GM23338 (cell line): ENCODE data around the gene DOCK2.

ENCODE experiments used
- CREB1 ChIP-seq: fragments of 250-450 bp; sonication (Bioruptor Pico); IDR thresholded peaks from 2 replicates; pipeline ENCODE4 v1.5.0; 2020; ENCODE audit warnings: low read depth, mild to moderate bottlenecking, moderate library complexity
- CTCF ChIP-seq, 2 experiments: fragments of 200-600 bp in 1 of 2; sonication (generic) in 1 of 2; conservative IDR thresholded peaks; 2 replicates each; pipeline versions ENCODE4 v1.5.1 to v1.6.1; 2016 to 2017; ENCODE audit warnings: antibody characterized with exemption in 2 of 2, low read depth in 2 of 2, mild to moderate bottlenecking in 2 of 2, moderate library complexity in 1 of 2
- ETS1 ChIP-seq: IDR thresholded peaks from 2 replicates; pipeline ENCODE4 v1.6.1; 2016; ENCODE audit warnings: antibody characterized with exemption
- EZH2 ChIP-seq: fragments of 200-600 bp; sonication (generic); IDR thresholded peaks from one replicate; pipeline ENCODE4 v1.8.0; 2017; ENCODE audit warnings: antibody characterized with exemption, mild to moderate bottlenecking, low read depth; ENCODE audit not compliant: unreplicated experiment
- EZH2phosphoT487 ChIP-seq: fragments of 200-600 bp; sonication (generic); IDR thresholded peaks from one replicate; pipeline ENCODE4 v1.8.1; 2018; ENCODE audit warnings: antibody characterized with exemption; ENCODE audit not compliant: unreplicated experiment
- JUNB ChIP-seq: IDR thresholded peaks from one replicate; pipeline ENCODE4 v1.6.1; 2016; ENCODE audit warnings: antibody characterized with exemption; ENCODE audit not compliant: unreplicated experiment
- NANOG ChIP-seq: IDR thresholded peaks from 2 replicates; pipeline ENCODE4 v1.6.1; 2016; ENCODE audit warnings: antibody characterized with exemption, borderline replicate concordance
- POLR2AphosphoS5 ChIP-seq: IDR thresholded peaks from 2 replicates; pipeline ENCODE4 v1.6.1; 2016; ENCODE audit warnings: antibody characterized with exemption, low read depth
- STAT1 ChIP-seq: IDR thresholded peaks from one replicate; pipeline ENCODE4 v1.6.1; 2016; ENCODE audit warnings: antibody characterized with exemption; ENCODE audit not compliant: unreplicated experiment
- ZNF114 ChIP-seq: fragments of 250-450 bp; sonication (Bioruptor Pico); IDR thresholded peaks from 2 replicates; pipeline ENCODE4 v1.5.0; 2020; ENCODE audit warnings: mild to moderate bottlenecking, moderate library complexity
- ZNF331 ChIP-seq: fragments of 250-450 bp; sonication (Bioruptor Pico); IDR thresholded peaks from 2 replicates; pipeline ENCODE4 v1.5.0; 2020; ENCODE audit warnings: low read depth, mild to moderate bottlenecking, moderate library complexity
- TF ChIP-seq, protein P1 (sequence below): IDR thresholded peaks from one replicate; pipeline ENCODE4 v1.6.1; 2018; ENCODE audit warnings: antibody characterized with exemption; ENCODE audit not compliant: unreplicated experiment
- TF ChIP-seq, protein P2 (sequence below): fragments of 250-450 bp; sonication (Bioruptor Pico); IDR thresholded peaks from 2 replicates; pipeline ENCODE4 v1.5.0; 2020; ENCODE audit warnings: mild to moderate bottlenecking, moderate library complexity

- TF ChIP-seq, protein P1, sequence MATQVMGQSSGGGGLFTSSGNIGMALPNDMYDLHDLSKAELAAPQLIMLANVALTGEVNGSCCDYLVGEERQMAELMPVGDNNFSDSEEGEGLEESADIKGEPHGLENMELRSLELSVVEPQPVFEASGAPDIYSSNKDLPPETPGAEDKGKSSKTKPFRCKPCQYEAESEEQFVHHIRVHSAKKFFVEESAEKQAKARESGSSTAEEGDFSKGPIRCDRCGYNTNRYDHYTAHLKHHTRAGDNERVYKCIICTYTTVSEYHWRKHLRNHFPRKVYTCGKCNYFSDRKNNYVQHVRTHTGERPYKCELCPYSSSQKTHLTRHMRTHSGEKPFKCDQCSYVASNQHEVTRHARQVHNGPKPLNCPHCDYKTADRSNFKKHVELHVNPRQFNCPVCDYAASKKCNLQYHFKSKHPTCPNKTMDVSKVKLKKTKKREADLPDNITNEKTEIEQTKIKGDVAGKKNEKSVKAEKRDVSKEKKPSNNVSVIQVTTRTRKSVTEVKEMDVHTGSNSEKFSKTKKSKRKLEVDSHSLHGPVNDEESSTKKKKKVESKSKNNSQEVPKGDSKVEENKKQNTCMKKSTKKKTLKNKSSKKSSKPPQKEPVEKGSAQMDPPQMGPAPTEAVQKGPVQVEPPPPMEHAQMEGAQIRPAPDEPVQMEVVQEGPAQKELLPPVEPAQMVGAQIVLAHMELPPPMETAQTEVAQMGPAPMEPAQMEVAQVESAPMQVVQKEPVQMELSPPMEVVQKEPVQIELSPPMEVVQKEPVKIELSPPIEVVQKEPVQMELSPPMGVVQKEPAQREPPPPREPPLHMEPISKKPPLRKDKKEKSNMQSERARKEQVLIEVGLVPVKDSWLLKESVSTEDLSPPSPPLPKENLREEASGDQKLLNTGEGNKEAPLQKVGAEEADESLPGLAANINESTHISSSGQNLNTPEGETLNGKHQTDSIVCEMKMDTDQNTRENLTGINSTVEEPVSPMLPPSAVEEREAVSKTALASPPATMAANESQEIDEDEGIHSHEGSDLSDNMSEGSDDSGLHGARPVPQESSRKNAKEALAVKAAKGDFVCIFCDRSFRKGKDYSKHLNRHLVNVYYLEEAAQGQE: no peak
- no peak for TF ChIP-seq CTCF (conservative IDR thresholded peaks at IDR 0.05; ENCODE audit: low read depth in 2 of 2)
- no peak for TF ChIP-seq EZH2phosphoT487
- TF ChIP-seq POLR2AphosphoS5: no peak
- TF ChIP-seq NANOG: no peak
- no peak for TF ChIP-seq EZH2
- no peak for TF ChIP-seq CREB1 (CRISPR knock-in tag)
- TF ChIP-seq JUNB: no peak
- TF ChIP-seq ZNF331 (CRISPR knock-in tag): no peak
- TF ChIP-seq, protein P2, sequence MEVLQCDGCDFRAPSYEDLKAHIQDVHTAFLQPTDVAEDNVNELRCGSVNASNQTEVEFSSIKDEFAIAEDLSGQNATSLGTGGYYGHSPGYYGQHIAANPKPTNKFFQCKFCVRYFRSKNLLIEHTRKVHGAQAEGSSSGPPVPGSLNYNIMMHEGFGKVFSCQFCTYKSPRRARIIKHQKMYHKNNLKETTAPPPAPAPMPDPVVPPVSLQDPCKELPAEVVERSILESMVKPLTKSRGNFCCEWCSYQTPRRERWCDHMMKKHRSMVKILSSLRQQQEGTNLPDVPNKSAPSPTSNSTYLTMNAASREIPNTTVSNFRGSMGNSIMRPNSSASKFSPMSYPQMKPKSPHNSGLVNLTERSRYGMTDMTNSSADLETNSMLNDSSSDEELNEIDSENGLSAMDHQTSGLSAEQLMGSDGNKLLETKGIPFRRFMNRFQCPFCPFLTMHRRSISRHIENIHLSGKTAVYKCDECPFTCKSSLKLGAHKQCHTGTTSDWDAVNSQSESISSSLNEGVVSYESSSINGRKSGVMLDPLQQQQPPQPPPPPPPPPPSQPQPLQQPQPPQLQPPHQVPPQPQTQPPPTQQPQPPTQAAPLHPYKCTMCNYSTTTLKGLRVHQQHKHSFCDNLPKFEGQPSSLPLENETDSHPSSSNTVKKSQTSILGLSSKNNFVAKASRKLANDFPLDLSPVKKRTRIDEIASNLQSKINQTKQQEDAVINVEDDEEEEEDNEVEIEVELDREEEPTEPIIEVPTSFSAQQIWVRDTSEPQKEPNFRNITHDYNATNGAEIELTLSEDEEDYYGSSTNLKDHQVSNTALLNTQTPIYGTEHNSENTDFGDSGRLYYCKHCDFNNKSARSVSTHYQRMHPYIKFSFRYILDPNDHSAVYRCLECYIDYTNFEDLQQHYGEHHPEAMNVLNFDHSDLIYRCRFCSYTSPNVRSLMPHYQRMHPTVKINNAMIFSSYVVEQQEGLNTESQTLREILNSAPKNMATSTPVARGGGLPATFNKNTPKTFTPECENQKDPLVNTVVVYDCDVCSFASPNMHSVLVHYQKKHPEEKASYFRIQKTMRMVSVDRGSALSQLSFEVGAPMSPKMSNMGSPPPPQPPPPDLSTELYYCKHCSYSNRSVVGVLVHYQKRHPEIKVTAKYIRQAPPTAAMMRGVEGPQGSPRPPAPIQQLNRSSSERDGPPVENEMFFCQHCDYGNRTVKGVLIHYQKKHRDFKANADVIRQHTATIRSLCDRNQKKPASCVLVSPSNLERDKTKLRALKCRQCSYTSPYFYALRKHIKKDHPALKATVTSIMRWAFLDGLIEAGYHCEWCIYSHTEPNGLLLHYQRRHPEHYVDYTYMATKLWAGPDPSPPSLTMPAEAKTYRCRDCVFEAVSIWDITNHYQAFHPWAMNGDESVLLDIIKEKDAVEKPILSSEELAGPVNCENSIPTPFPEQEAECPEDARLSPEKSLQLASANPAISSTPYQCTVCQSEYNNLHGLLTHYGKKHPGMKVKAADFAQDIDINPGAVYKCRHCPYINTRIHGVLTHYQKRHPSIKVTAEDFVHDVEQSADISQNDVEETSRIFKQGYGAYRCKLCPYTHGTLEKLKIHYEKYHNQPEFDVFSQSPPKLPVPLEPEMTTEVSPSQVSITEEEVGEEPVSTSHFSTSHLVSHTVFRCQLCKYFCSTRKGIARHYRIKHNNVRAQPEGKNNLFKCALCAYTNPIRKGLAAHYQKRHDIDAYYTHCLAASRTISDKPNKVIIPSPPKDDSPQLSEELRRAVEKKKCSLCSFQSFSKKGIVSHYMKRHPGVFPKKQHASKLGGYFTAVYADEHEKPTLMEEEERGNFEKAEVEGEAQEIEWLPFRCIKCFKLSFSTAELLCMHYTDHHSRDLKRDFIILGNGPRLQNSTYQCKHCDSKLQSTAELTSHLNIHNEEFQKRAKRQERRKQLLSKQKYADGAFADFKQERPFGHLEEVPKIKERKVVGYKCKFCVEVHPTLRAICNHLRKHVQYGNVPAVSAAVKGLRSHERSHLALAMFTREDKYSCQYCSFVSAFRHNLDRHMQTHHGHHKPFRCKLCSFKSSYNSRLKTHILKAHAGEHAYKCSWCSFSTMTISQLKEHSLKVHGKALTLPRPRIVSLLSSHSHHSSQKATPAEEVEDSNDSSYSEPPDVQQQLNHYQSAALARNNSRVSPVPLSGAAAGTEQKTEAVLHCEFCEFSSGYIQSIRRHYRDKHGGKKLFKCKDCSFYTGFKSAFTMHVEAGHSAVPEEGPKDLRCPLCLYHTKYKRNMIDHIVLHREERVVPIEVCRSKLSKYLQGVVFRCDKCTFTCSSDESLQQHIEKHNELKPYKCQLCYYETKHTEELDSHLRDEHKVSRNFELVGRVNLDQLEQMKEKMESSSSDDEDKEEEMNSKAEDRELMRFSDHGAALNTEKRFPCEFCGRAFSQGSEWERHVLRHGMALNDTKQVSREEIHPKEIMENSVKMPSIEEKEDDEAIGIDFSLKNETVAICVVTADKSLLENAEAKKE (CRISPR knock-in tag): no peak
- TF ChIP-seq ZNF114 (CRISPR knock-in tag): no peak
- TF ChIP-seq ETS1: no peak
- no peak for TF ChIP-seq STAT1
These were observed 297.9 kb downstream of the DOCK2 start for GRCh38 chr5:169934990-169935389.
